Measurements from ENCODE around the gene PDZRN4.

DNA sequence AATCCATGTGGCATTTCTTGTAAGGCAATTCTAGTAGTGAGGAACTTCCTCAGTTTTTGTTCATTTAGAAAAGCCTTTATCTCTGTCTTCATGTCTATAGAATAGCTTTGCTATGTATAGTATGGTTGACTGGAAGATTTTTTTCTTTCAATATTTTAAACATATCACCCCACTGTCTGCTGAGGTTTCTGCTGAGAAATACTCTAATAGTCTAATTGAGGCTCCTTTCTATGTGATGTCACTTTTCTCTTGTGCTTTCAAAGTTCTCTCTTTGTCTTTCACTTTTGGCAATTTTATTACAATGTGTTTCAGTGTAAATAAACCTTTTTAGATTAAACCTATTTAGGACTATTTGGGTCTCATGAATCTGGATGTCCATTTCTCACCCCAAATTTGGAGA, 192.8 kb downstream of the PDZRN4 start:
- TF ChIP-seq, protein P1, sequence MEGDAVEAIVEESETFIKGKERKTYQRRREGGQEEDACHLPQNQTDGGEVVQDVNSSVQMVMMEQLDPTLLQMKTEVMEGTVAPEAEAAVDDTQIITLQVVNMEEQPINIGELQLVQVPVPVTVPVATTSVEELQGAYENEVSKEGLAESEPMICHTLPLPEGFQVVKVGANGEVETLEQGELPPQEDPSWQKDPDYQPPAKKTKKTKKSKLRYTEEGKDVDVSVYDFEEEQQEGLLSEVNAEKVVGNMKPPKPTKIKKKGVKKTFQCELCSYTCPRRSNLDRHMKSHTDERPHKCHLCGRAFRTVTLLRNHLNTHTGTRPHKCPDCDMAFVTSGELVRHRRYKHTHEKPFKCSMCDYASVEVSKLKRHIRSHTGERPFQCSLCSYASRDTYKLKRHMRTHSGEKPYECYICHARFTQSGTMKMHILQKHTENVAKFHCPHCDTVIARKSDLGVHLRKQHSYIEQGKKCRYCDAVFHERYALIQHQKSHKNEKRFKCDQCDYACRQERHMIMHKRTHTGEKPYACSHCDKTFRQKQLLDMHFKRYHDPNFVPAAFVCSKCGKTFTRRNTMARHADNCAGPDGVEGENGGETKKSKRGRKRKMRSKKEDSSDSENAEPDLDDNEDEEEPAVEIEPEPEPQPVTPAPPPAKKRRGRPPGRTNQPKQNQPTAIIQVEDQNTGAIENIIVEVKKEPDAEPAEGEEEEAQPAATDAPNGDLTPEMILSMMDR (IDR thresholded peaks at IDR 0.05) = no peak
- TF ChIP-seq POLR2A (IDR thresholded peaks at IDR 0.05) = no peak

Measured in Peyer's patch (tissue), 4 donors.